ENCODE results near the gene F7. TPM values are rescaled to one million over a fixed set of nuclear protein-coding genes. Genes with fewer than 3 reads are reported as not detected.

The F7 gene
- polyA plus RNA-seq, 2 of the 4 experiments (the other 2 are of a cell fraction) = 0.26 to 0.65 TPM

DNA sequence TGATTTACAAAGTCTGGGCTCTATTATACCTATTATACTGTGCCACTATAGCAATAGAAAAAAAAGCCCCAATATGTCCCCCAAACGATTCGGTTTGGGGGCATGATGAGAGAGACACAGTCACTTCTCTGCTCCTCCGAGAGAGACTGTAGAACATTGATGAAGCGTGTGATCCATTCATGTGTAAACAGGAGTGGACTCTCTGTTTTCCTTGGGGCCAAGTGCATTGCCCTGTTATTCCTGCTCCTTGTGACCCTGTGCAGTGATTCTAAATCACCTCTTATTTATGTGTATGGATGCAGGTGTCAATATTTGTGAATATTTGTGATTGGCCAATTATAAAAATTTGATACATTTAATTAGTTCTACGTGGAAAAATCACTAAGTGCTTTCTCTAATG, 34.0 kb downstream of the F7 start:
- CTCF ChIA-PET = interaction anchor here (0.6 kb wide), 1 partner anchor 74 kb away, joined by 5 read pairs; no protein-coding TSS in a partner anchor
- Histone ChIP-seq H3K9me3 (no peaks in the 10 kb centered on the region), H3K4me1 (no peaks in the 10 kb centered on the region), H3K27ac (no peak overlapping the region), H3K4me2 (no peak overlapping the region), H3K4me3 (no peak overlapping the region)
- WGBS (ENCODE audit: missing lambda C conversion rate) = 41% methylated on average over 5 of the region's 5 CpGs
- no peak for ATAC-seq
- POLR2A ChIA-PET = no interaction called here
- DNase-seq (ENCODE audit: low read depth in 1 of 2, low spot score in 1 of 2) = no peak
- no peak for FAIRE-seq
- TF ChIP-seq ZNF302 (CRISPR knock-in tag; IDR thresholded peaks at IDR 0.05) (no peak), POLR2A (IDR thresholded peaks at IDR 0.05; ENCODE audit: low read length) (no peak), FOXS1 (CRISPR knock-in tag; IDR thresholded peaks at IDR 0.05) (no peak), CBX8 (IDR thresholded peaks at IDR 0.05) (no peak), EHMT2 (IDR thresholded peaks at IDR 0.05; ENCODE audit: low read depth) (no peak), RFX5 (IDR thresholded peaks at IDR 0.05) (no peak), KDM1A (IDR thresholded peaks at IDR 0.05; ENCODE audit: low read depth) (no peak), NR3C1 (IDR thresholded peaks at IDR 0.05) (no peak), CHD2 (IDR thresholded peaks at IDR 0.05; ENCODE audit: low read length, partially characterized antibody) (no peak), MAFK (IDR thresholded peaks at IDR 0.05; ENCODE audit: partially characterized antibody) (no peak), KDM5A (IDR thresholded peaks at IDR 0.05) (no peak), RARB (CRISPR knock-in tag; IDR thresholded peaks at IDR 0.05) (no peak)
- TF ChIP-seq, protein P1, sequence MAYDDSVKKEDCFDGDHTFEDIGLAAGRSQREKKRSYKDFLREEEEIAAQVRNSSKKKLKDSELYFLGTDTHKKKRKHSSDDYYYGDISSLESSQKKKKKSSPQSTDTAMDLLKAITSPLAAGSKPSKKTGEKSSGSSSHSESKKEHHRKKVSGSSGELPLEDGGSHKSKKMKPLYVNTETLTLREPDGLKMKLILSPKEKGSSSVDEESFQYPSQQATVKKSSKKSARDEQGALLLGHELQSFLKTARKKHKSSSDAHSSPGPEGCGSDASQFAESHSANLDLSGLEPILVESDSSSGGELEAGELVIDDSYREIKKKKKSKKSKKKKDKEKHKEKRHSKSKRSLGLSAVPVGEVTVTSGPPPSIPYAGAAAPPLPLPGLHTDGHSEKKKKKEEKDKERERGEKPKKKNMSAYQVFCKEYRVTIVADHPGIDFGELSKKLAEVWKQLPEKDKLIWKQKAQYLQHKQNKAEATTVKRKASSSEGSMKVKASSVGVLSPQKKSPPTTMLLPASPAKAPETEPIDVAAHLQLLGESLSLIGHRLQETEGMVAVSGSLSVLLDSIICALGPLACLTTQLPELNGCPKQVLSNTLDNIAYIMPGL (CRISPR knock-in tag; IDR thresholded peaks at IDR 0.05; ENCODE audit: borderline replicate concordance) = no peak
- TF ChIP-seq, protein P2, sequence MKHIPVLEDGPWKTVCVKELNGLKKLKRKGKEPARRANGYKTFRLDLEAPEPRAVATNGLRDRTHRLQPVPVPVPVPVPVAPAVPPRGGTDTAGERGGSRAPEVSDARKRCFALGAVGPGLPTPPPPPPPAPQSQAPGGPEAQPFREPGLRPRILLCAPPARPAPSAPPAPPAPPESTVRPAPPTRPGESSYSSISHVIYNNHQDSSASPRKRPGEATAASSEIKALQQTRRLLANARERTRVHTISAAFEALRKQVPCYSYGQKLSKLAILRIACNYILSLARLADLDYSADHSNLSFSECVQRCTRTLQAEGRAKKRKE (CRISPR knock-in tag; IDR thresholded peaks at IDR 0.05; ENCODE audit: low read depth) = no peak
- TF ChIP-seq, protein P3, sequence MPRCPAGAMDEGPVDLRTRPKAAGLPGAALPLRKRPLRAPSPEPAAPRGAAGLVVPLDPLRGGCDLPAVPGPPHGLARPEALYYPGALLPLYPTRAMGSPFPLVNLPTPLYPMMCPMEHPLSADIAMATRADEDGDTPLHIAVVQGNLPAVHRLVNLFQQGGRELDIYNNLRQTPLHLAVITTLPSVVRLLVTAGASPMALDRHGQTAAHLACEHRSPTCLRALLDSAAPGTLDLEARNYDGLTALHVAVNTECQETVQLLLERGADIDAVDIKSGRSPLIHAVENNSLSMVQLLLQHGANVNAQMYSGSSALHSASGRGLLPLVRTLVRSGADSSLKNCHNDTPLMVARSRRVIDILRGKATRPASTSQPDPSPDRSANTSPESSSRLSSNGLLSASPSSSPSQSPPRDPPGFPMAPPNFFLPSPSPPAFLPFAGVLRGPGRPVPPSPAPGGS (IDR thresholded peaks at IDR 0.05) = no peak
- TF ChIP-seq, protein P4, sequence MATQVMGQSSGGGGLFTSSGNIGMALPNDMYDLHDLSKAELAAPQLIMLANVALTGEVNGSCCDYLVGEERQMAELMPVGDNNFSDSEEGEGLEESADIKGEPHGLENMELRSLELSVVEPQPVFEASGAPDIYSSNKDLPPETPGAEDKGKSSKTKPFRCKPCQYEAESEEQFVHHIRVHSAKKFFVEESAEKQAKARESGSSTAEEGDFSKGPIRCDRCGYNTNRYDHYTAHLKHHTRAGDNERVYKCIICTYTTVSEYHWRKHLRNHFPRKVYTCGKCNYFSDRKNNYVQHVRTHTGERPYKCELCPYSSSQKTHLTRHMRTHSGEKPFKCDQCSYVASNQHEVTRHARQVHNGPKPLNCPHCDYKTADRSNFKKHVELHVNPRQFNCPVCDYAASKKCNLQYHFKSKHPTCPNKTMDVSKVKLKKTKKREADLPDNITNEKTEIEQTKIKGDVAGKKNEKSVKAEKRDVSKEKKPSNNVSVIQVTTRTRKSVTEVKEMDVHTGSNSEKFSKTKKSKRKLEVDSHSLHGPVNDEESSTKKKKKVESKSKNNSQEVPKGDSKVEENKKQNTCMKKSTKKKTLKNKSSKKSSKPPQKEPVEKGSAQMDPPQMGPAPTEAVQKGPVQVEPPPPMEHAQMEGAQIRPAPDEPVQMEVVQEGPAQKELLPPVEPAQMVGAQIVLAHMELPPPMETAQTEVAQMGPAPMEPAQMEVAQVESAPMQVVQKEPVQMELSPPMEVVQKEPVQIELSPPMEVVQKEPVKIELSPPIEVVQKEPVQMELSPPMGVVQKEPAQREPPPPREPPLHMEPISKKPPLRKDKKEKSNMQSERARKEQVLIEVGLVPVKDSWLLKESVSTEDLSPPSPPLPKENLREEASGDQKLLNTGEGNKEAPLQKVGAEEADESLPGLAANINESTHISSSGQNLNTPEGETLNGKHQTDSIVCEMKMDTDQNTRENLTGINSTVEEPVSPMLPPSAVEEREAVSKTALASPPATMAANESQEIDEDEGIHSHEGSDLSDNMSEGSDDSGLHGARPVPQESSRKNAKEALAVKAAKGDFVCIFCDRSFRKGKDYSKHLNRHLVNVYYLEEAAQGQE (IDR thresholded peaks at IDR 0.05) = no peak

DNA sequence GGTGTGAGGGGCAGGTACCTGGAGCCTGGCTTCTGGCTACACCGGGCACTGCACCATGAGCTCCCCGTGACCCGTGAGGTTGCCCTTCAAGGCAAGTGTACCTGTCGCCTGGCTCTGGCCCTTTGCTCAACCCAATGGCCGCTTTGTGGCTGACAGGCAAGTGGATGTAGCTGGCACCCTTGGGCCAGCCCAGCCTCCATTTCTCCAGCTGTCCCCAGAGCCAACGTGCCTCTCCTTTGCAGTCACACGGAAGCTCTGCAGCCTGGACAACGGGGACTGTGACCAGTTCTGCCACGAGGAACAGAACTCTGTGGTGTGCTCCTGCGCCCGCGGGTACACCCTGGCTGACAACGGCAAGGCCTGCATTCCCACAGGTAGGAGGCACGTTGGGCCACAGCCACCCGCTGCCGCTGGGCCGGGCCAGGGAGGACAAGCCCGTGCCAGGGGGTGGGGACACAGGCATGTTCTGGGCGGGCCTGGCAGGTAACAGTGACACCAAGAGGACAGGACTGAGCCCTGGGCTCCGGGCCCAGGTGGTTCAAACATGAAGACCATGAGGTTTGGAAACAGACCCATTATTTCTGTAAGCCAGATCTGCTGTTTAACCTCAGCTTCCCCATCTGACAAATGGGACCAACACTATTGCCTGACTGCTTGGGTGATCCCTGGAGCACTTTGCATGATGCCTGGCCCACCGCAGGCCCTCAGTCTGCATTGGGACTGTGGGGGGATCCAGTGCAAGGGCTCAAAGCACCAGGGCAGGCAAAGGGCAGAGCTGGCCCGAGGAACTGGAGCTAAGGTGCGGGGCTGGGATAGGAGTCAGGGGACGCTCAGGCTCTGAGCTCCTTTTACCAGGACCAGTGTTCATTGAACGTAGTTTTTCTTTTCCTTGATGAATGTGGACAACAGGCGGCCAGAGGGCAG, 35.3 kb downstream of the F7 start:
- ATAC-seq = no peak
- CTCF ChIA-PET = interaction anchor here (2.2 kb wide), 1 partner anchor 8 kb away, joined by 6 read pairs; no protein-coding TSS in a partner anchor
- no peak for DNase-seq (ENCODE audit: low read depth in 1 of 2, low spot score in 1 of 2)
- TF ChIP-seq HOXB13 (CRISPR knock-in tag; IDR thresholded peaks at IDR 0.05; ENCODE audit: low read depth) = no peak
- TF ChIP-seq FOSL2 (IDR thresholded peaks at IDR 0.05) = no peak
- TF ChIP-seq FOSL2 (CRISPR knock-in tag; IDR thresholded peaks at IDR 0.05) = no peak
- TF ChIP-seq, protein P5, sequence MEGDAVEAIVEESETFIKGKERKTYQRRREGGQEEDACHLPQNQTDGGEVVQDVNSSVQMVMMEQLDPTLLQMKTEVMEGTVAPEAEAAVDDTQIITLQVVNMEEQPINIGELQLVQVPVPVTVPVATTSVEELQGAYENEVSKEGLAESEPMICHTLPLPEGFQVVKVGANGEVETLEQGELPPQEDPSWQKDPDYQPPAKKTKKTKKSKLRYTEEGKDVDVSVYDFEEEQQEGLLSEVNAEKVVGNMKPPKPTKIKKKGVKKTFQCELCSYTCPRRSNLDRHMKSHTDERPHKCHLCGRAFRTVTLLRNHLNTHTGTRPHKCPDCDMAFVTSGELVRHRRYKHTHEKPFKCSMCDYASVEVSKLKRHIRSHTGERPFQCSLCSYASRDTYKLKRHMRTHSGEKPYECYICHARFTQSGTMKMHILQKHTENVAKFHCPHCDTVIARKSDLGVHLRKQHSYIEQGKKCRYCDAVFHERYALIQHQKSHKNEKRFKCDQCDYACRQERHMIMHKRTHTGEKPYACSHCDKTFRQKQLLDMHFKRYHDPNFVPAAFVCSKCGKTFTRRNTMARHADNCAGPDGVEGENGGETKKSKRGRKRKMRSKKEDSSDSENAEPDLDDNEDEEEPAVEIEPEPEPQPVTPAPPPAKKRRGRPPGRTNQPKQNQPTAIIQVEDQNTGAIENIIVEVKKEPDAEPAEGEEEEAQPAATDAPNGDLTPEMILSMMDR (IDR thresholded peaks at IDR 0.05) = no peak
- TF ChIP-seq, protein P1 (CRISPR knock-in tag; IDR thresholded peaks at IDR 0.05; ENCODE audit: borderline replicate concordance) = no peak
- TF ChIP-seq CBX8 (IDR thresholded peaks at IDR 0.05) = no peak

More for the DNA sequence above, 35.3 kb downstream of the F7 start:
- H3K27ac ChIP-seq = no peak overlapping the region
- H3K4me2 ChIP-seq = no peak overlapping the region
- POLR2A ChIA-PET = no interaction called here
- no peaks in the 10 kb centered on the region for H3K9me3 ChIP-seq
- H3K4me3 ChIP-seq = no peak overlapping the region
- H3K4me1 ChIP-seq = no peaks in the 10 kb centered on the region
- FAIRE-seq = no peak
- 82% methylated on average over 7 of the region's 26 CpGs for whole genome bisulfite sequencing (ENCODE audit: missing lambda C conversion rate)

Measured in A549 (cell line).